Mesodermal cell (in vitro differentiated cells): Measurements from ENCODE around the gene TSPOAP1.

Experiments
- H3K27ac ChIP-seq: 2 replicates; pipeline ENCODE4 v1.7.0; 2013; ENCODE audit warnings: mild to moderate bottlenecking, low read depth, low read length, moderate library complexity; ENCODE audit not compliant: severe bottlenecking
- H3K36me3 ChIP-seq: 2 replicates; pipeline ENCODE4 v1.7.1; 2013; ENCODE audit warnings: mild to moderate bottlenecking, low read length, moderate library complexity; ENCODE audit not compliant: control insufficient read depth, insufficient read depth
- H3K4me1 ChIP-seq: one replicate; pipeline ENCODE4 v1.7.1; 2013; ENCODE audit warnings: mild to moderate bottlenecking, low read length; ENCODE audit not compliant: insufficient read depth, control insufficient read depth, poor library complexity, severe bottlenecking
- H3K4me3 ChIP-seq: 2 replicates; pipeline ENCODE4 v1.7.0; 2013; ENCODE audit warnings: low read length, control low read depth, mild to moderate bottlenecking; ENCODE audit not compliant: insufficient read depth, poor library complexity, severe bottlenecking; ENCODE audit errors: extremely low read depth
- H3K9me3 ChIP-seq: 2 replicates; pipeline ENCODE4 v1.7.1; 2013; ENCODE audit warnings: mild to moderate bottlenecking, low read length, moderate library complexity; ENCODE audit not compliant: control insufficient read depth
- WGBS, 2 experiments: methylation state at CpG; one replicate each; pipeline ENCODE4 v1.1.5; 2013; ENCODE audit warnings: missing lambda C conversion rate in 2 of 2; ENCODE audit not compliant: insufficient coverage in 2 of 2; 5-methylcytosine and 5-hydroxymethylcytosine counted together

Gene TSPOAP1

GRCh38 chr17:58284613-58285421 is 43.8 kb downstream of the TSPOAP1 start:
- 58 to 62% methylated on average over 4 of the region's 6 CpGs for WGBS, 2 experiments
- Histone ChIP-seq H3K4me1 (no peaks in the 10 kb centered on the region), H3K4me3 (no peak overlapping the region), H3K36me3 (no peaks in the 10 kb centered on the region), H3K27ac (no peak overlapping the region), H3K9me3 (no peaks in the 10 kb centered on the region)

GRCh38 chr17:58283674-58284612 is 44.7 kb downstream of the TSPOAP1 start:
- 87 to 89% methylated on average over 9 of the region's 12 CpGs for WGBS, 2 experiments
- H3K36me3 ChIP-seq: no peaks in the 10 kb centered on the region
- no peak overlapping the region for H3K4me3 ChIP-seq
- H3K27ac ChIP-seq: no peak overlapping the region
- no peaks in the 10 kb centered on the region for H3K4me1 ChIP-seq
- H3K9me3 ChIP-seq: no peaks in the 10 kb centered on the region

GRCh38 chr17:58282442-58282841 is 46.2 kb downstream of the TSPOAP1 start:
- H3K4me1 ChIP-seq: no peaks in the 10 kb centered on the region

GRCh38 chr17:58281511-58282011 is 47.0 kb downstream of the TSPOAP1 start:
- no peaks in the 10 kb centered on the region for H3K9me3 ChIP-seq
- no peaks in the 10 kb centered on the region for H3K36me3 ChIP-seq
- WGBS, 2 experiments: 60% methylated on average over 1 of the region's 2 CpGs; no CpG with 5 or more reads in 1 of the 2 experiments

More at GRCh38 chr17:58282442-58282841, 46.2 kb downstream of the TSPOAP1 start:
- H3K4me3 ChIP-seq: no peak overlapping the region
- H3K9me3 ChIP-seq: no peaks in the 10 kb centered on the region
- no peak overlapping the region for H3K27ac ChIP-seq
- no peaks in the 10 kb centered on the region for H3K36me3 ChIP-seq
- 88% methylated on average over 4 of the region's 6 CpGs; no CpG with 5 or more reads in 1 of the 2 experiments for WGBS, 2 experiments

GRCh38 chr17:58280480-58281217 is 47.9 kb downstream of the TSPOAP1 start, which contains the start of gene MPO:
Gene MPO, minus strand, starts transcription at chr17:58280935. Its CDS starts 177 bp downstream, at chr17:58280758.
- H3K9me3 ChIP-seq: no peaks in the 10 kb centered on the region
- no peak within 1 kb of the TSS for H3K27ac ChIP-seq
- H3K36me3 ChIP-seq: no peaks in the 10 kb centered on the region
- WGBS, 2 experiments: 88% methylated on average over 1 of the region's 5 CpGs; no CpG with 5 or more reads in 1 of the 2 experiments
- H3K4me3 ChIP-seq: no peak within 1 kb of the TSS
- no peaks in the 10 kb centered on the region for H3K4me1 ChIP-seq

More at GRCh38 chr17:58281511-58282011, 47.0 kb downstream of the TSPOAP1 start:
- Histone ChIP-seq H3K4me1 (no peaks in the 10 kb centered on the region), H3K4me3 (no peak overlapping the region), H3K27ac (no peak overlapping the region)

- Histone ChIP-seq H3K36me3 (no peaks in the 10 kb centered on the region), H3K9me3 (no peaks in the 10 kb centered on the region), H3K4me3 (no peak overlapping the region), H3K27ac (no peak overlapping the region), H3K4me1 (no peaks in the 10 kb centered on the region)
- WGBS, 2 experiments: 92 to 94% methylated on average over 10 to 14 of the region's 16 CpGs
These were observed 48.7 kb downstream of the TSPOAP1 start for GRCh38 chr17:58279736-58280479.

- no peak overlapping the region for H3K27ac ChIP-seq
- no peaks in the 10 kb centered on the region for H3K4me1 ChIP-seq
- H3K36me3 ChIP-seq: no peaks in the 10 kb centered on the region
- WGBS, 2 experiments: 92 to 93% methylated on average over 58 to 60 of the region's 60 CpGs
- no peak overlapping the region for H3K4me3 ChIP-seq
- H3K9me3 ChIP-seq: no peaks in the 10 kb centered on the region
These were observed 49.4 kb downstream of the TSPOAP1 start for GRCh38 chr17:58279016-58279711.

GRCh38 chr17:58278661-58279015 is 50.0 kb downstream of the TSPOAP1 start:
- Histone ChIP-seq H3K9me3 (no peaks in the 10 kb centered on the region), H3K4me1 (no peaks in the 10 kb centered on the region), H3K4me3 (no peak overlapping the region), H3K27ac (no peak overlapping the region), H3K36me3 (no peaks in the 10 kb centered on the region)
- WGBS, 2 experiments: 85 to 89% methylated on average over 4 to 5 of the region's 5 CpGs

- Histone ChIP-seq H3K4me1 (no peaks in the 10 kb centered on the region), H3K4me3 (no peak overlapping the region), H3K27ac (no peak overlapping the region), H3K36me3 (no peaks in the 10 kb centered on the region), H3K9me3 (no peaks in the 10 kb centered on the region)
- 93 to 95% methylated on average over 31 to 34 of the region's 36 CpGs for WGBS, 2 experiments
These were observed 50.6 kb downstream of the TSPOAP1 start for GRCh38 chr17:58277802-58278595.
